Vagina (tissue), 2 donors: Measurements from ENCODE around the gene NDUFA11.

Source experiments
- POLR2A ChIP-seq, 2 donors: fragments of 450-650 bp; IDR thresholded peaks; one replicate each; pipeline ENCODE4 v1.6.1; 2017; ENCODE audit warnings: antibody characterized with exemption in 2 of 2, mild to moderate bottlenecking in 2 of 2, moderate library complexity in 2 of 2
- POLR2AphosphoS5 ChIP-seq, 2 donors: sonication (generic); formaldehyde crosslinking; IDR thresholded peaks; one replicate each; pipeline ENCODE4 v1.9.0; 2017; ENCODE audit warnings: antibody characterized with exemption in 2 of 2, mild to moderate bottlenecking in 2 of 2, low read depth in 1 of 2; ENCODE audit not compliant: insufficient read depth in 1 of 2

DNA sequence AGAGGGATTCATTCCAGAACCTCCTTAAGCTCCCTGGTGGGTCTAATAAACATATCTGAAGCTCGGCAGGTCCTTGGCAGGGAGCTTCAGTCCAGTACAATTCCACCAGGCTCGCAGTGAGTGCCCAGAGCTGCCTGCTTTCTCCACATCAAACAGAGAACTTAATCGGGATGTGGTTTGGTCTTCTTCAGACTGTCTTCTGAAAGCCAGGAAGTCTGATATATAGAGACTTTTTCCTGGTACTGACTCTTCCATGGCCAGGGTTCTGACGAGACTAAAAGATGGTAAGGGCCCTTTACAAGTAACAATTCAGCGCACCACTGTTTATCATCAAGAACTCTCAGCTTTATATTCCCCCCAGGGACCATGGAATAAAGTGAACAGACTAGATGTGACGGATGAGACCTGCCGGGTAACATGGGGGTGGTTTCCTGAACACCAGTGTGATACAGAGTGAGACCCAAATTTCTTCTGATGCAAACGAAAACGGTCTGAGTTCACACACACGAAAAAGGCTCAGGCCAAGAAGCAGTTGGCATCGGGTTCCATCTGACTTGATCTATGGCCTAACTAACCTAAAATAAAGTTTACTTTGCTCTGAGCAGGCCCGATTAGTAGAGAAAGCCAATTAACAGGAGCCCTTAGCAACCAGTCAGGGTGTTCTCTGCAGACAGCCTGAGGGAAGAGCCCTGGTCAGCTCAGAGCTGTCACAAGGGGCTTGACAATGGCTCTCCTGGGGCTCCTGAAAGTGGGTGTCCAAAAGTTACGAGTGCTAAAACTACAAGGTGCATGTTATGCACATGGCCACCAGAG lies 45.4 kb upstream of the NDUFA11 start:
- no peak for TF ChIP-seq POLR2A (IDR thresholded peaks at IDR 0.05)
- no peak for TF ChIP-seq POLR2AphosphoS5 (IDR thresholded peaks at IDR 0.05; ENCODE audit: insufficient read depth in 1 of 2, low read depth in 1 of 2)
